Activated B cell treated with CpG ODN at 0.5 μM for 24 hours (primary cell): ENCODE measurements around the gene THAP8. TPM values are rescaled to one million over a fixed set of nuclear protein-coding genes. Genes with fewer than 3 reads are reported as not detected.
A peak's percentile ranks its signal among the peaks of the same experiment; 100 is the strongest.

Experiments
- ATAC-seq: fragments of 200-7000 bp; cut with Tn5 transposase; one replicate; pipeline ENCODE4 v1.10.0; 2021; ENCODE audit warnings: low read depth, mild to moderate bottlenecking, moderate library complexity
- CTCF ChIA-PET: fragments of 350-600 bp; sonication (Branson Sonifier 250); formaldehyde crosslinking; loops from one replicate; lab custom pipeline; 2021; ENCODE audit warnings: antibody characterized with exemption; lab: Charles Lee
- POLR2A ChIA-PET: fragments of 350-600 bp; sonication (Branson Sonifier 250); formaldehyde crosslinking; loops from one replicate; lab custom pipeline; 2021; ENCODE audit warnings: antibody characterized with exemption; lab: Charles Lee
- DNase-seq: peaks from one replicate; pipeline ENCODE4 v3.0.0; 2022
- H3K27ac Mint-ChIP-seq: one replicate; pipeline ENCODE4 v1.8.0; 2020; ENCODE audit warnings: mixed read lengths
- H3K27me3 Mint-ChIP-seq: one replicate; pipeline ENCODE4 v1.8.0; 2021; ENCODE audit warnings: mixed read lengths
- H3K36me3 Mint-ChIP-seq: one replicate; pipeline ENCODE4 v1.8.0; 2021; ENCODE audit warnings: low read depth, mixed read lengths
- H3K4me1 Mint-ChIP-seq: one replicate; pipeline ENCODE4 v1.8.0; 2021; ENCODE audit warnings: mixed read lengths
- H3K4me3 Mint-ChIP-seq: one replicate; pipeline ENCODE4 v1.8.0; 2020; ENCODE audit warnings: mild to moderate bottlenecking, mixed read lengths
- H3K9me3 Mint-ChIP-seq: one replicate; pipeline ENCODE4 v1.8.0; 2020; ENCODE audit warnings: mixed read lengths
- intact Hi-C: fragments of 100-400 bp; cut with micrococcal nuclease; formaldehyde crosslinking; loops from one replicate; pipeline ENCODE4 v1.15.1; 2024
- total RNA-seq: library from RNA; stranded (reverse); gene quantifications from 2 replicates; pipeline ENCODE4 v1.2.3, GENCODE V29; 2022
- TF ChIP-seq, protein P1 (sequence below): fragments of 200-600 bp; IDR thresholded peaks from one replicate; pipeline ENCODE4 v1.8.0; 2022; ENCODE audit warnings: antibody characterized with exemption, mild to moderate bottlenecking

Gene THAP8
- total RNA-seq, 1 donor from 2014 or later: 2.4 TPM

DNA sequence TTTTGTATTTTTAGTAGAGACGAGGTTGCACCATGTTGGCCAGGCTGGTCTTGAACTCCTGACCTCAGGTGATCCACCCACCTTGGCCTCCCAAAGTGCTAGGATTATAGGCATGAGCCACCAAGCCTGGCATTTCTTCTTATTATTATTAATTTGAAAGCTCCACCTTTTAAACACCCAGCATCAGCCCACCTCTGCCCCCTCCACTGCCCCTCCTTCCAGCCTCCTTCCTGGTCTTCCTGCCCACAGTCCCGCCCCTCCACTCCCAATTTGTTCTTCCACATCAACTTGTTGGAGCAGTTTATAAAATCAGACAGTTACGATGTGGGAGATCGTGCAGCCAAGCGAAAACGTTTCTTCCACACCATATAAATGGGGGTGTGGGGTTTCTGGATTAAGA, 13.6 kb downstream of the THAP8 start:
- Mint-ChIP-seq H3K4me3 (no peak overlapping the region), H3K9me3 (no peaks in the 10 kb centered on the region), H3K27me3 (no peaks in the 10 kb centered on the region), H3K4me1 (peaks cover 3% of the 10 kb centered on the region), H3K27ac (no peak overlapping the region), H3K36me3 (peaks cover 6% of the 10 kb centered on the region)
- intact Hi-C loops: no loop called here
- TF ChIP-seq, protein P1, sequence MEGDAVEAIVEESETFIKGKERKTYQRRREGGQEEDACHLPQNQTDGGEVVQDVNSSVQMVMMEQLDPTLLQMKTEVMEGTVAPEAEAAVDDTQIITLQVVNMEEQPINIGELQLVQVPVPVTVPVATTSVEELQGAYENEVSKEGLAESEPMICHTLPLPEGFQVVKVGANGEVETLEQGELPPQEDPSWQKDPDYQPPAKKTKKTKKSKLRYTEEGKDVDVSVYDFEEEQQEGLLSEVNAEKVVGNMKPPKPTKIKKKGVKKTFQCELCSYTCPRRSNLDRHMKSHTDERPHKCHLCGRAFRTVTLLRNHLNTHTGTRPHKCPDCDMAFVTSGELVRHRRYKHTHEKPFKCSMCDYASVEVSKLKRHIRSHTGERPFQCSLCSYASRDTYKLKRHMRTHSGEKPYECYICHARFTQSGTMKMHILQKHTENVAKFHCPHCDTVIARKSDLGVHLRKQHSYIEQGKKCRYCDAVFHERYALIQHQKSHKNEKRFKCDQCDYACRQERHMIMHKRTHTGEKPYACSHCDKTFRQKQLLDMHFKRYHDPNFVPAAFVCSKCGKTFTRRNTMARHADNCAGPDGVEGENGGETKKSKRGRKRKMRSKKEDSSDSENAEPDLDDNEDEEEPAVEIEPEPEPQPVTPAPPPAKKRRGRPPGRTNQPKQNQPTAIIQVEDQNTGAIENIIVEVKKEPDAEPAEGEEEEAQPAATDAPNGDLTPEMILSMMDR: no peak
- ChIA-PET POLR2A (no interaction called here), CTCF (no interaction called here)
- ATAC-seq (no peak), DNase-seq (no peak)

GRCh38 chr19:36032251-36033104, 21.6 kb downstream of the THAP8 start, which contains the start of gene CLIP3:
Gene CLIP3, minus strand, starts transcription at chr19:36032873. Its CDS starts 516 bp downstream, at chr19:36032357.
- H3K36me3 Mint-ChIP-seq: peaks cover 8% of the 10 kb centered on the region
- POLR2A ChIA-PET: no interaction called here
- ATAC-seq: peak; percentile 10
- no peak for DNase-seq
- H3K4me1 Mint-ChIP-seq: peaks cover 12% of the 10 kb centered on the region
- H3K27ac Mint-ChIP-seq: no peak within 1 kb of the TSS
- peaks cover 1% of the 10 kb centered on the region for H3K27me3 Mint-ChIP-seq
- H3K9me3 Mint-ChIP-seq: no peaks in the 10 kb centered on the region
- TF ChIP-seq, protein P1: no peak
- peak within 1 kb of the TSS; percentile 28 for H3K4me3 Mint-ChIP-seq
- intact Hi-C loops: no loop called here
- CTCF ChIA-PET: no interaction called here

- no peak for DNase-seq
- no peak overlapping the region for H3K27ac Mint-ChIP-seq
These were observed 22.8 kb downstream of the THAP8 start for GRCh38 chr19:36031308-36031707.

DNA sequence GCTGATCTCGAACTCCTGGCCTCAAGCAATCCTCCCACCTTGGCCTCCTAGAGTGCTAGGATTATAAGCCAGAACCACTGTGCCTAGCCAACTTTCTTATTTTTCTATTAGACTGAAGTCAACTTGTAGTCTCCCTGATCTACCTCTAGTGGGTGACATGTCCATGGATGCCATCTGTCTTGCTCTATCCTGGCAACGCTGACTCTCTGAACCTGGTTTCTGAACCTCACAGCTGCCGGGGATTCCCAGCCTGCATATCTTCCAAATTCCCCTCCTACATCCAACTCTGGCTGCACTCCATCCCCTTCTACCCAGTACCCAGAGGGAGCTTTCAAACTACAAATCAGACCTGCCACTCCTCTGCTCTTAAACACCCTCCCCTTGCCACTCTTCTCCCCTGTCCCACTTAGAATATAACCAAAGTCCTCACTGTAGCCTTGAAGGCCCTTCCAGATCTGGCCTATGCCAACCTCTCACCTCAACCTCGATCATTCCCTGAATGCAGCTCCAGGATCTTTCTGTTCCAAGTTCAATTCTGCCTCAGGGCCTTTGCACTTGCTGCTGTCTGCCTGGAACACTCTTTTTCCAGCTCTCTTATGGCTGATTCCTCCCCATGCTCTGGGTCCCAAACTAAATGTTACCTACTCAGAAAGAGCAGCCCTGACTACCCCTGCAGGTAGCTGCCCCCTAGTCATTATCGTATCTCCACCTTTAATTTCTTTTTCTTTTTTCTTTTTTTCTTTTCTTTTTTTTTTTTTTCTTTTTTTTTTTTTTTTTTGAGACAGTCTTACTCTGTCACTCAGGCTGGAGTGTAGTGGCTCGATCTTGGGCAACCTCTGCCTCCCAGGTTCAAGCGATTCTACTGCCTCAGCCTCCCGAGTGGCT, 23.6 kb downstream of the THAP8 start:
- TF ChIP-seq, protein P1: no peak
- peaks cover 8% of the 10 kb centered on the region for H3K36me3 Mint-ChIP-seq
- intact Hi-C loops: no loop called here
- peaks cover 1% of the 10 kb centered on the region for H3K27me3 Mint-ChIP-seq
- H3K9me3 Mint-ChIP-seq: no peaks in the 10 kb centered on the region
- ATAC-seq (no peak), DNase-seq (no peak)
- no peak overlapping the region for H3K4me3 Mint-ChIP-seq
- no peak overlapping the region for H3K27ac Mint-ChIP-seq
- ChIA-PET POLR2A (interaction anchor here (0.7 kb wide), 1 partner anchor 90 kb away, joined by 9 read pairs; no protein-coding TSS in a partner anchor), CTCF (no interaction called here)
- H3K4me1 Mint-ChIP-seq: peaks cover 9% of the 10 kb centered on the region

More at GRCh38 chr19:36031308-36031707, 22.8 kb downstream of the THAP8 start:
- ChIA-PET POLR2A (no interaction called here), CTCF (no interaction called here)
- intact Hi-C loops: no loop called here
- Mint-ChIP-seq H3K4me1 (peaks cover 9% of the 10 kb centered on the region), H3K9me3 (no peaks in the 10 kb centered on the region), H3K4me3 (no peak overlapping the region), H3K36me3 (peaks cover 8% of the 10 kb centered on the region), H3K27me3 (peaks cover 1% of the 10 kb centered on the region)
- TF ChIP-seq, protein P1: no peak
- ATAC-seq: no peak
